NCI-H446 (cell line): ENCODE data around the gene AP3B1.
"Not testable (repeated sequence)": the region's sequence is repeated elsewhere in the genome, so short reads cannot be mapped to it uniquely, and the experiment has no call there.

ENCODE experiments used
- DNase-seq, 2 experiments: peaks; one replicate each; lab custom pipeline; 2025; lab: John Stamatoyannopoulos, UW

AP3B1 gene

GRCh38 chr5:78151594-78152271 lies 142.8 kb downstream of the AP3B1 start:
- DNase-seq, result no peak

- DNase-seq, result no peak
These were observed 157.2 kb downstream of the AP3B1 start for GRCh38 chr5:78137290-78137689.

GRCh38 chr5:78133423-78133822 lies 161.1 kb downstream of the AP3B1 start:
- DNase-seq, result no peak

- DNase-seq, result no peak
These were observed 162.0 kb downstream of the AP3B1 start for GRCh38 chr5:78132507-78132906.

- no peak for DNase-seq
These were observed 164.9 kb downstream of the AP3B1 start for GRCh38 chr5:78129597-78129996.

- no peak for DNase-seq
These were observed 166.6 kb downstream of the AP3B1 start for GRCh38 chr5:78127875-78128274.

GRCh38 chr5:78126536-78126935 lies 168.0 kb downstream of the AP3B1 start:
- DNase-seq, result no peak

GRCh38 chr5:78116167-78116566 lies 178.3 kb downstream of the AP3B1 start:
- DNase-seq, result no peak

GRCh38 chr5:78113689-78114264 lies 180.7 kb downstream of the AP3B1 start:
- DNase-seq, result no peak

- DNase-seq, result no peak
These were observed 181.6 kb downstream of the AP3B1 start for GRCh38 chr5:78112931-78113330.

GRCh38 chr5:78109891-78110324 lies 184.6 kb downstream of the AP3B1 start:
- no peak for DNase-seq

GRCh38 chr5:78108564-78108963 lies 185.9 kb downstream of the AP3B1 start:
- DNase-seq, result no peak

- DNase-seq, result no peak
These were observed 191.1 kb downstream of the AP3B1 start for GRCh38 chr5:78103232-78103918.

GRCh38 chr5:78102500-78102899 lies 192.0 kb downstream of the AP3B1 start:
- DNase-seq, result no peak

- DNase-seq, result no peak
These were observed 199.4 kb downstream of the AP3B1 start for GRCh38 chr5:78095125-78095524.

GRCh38 chr5:78090002-78090401 lies 204.5 kb downstream of the AP3B1 start:
- no peak for DNase-seq

- no peak for DNase-seq
These were observed 215.6 kb downstream of the AP3B1 start for GRCh38 chr5:78078858-78079257.

- no peak for DNase-seq
These were observed 217.0 kb downstream of the AP3B1 start for GRCh38 chr5:78077369-78078068.

- DNase-seq, result no peak
These were observed 218.1 kb downstream of the AP3B1 start for GRCh38 chr5:78076351-78076750.

- DNase-seq, result no peak
These were observed 219.2 kb downstream of the AP3B1 start for GRCh38 chr5:78075301-78075700.

GRCh38 chr5:78070691-78071090 lies 223.8 kb downstream of the AP3B1 start:
- DNase-seq, result not testable (repeated sequence)

GRCh38 chr5:78067581-78067980 lies 226.9 kb downstream of the AP3B1 start:
- DNase-seq, result not testable (repeated sequence)

- not testable (repeated sequence) for DNase-seq
These were observed 227.8 kb downstream of the AP3B1 start for GRCh38 chr5:78066722-78067121.
